ENCODE results near the gene PMPCA.

PMPCA gene

GRCh38 chr9:136454026-136454796 is 43.8 kb downstream of the PMPCA start:
- TF ChIP-seq CTCF (IDR thresholded peaks at IDR 0.05; ENCODE audit: low read depth, low read length) (no peak), EZH2phosphoT487 (IDR thresholded peaks at IDR 0.05; ENCODE audit: low read depth) (no peak)
- Histone ChIP-seq H3K27ac (ENCODE audit: low read length) (no peak overlapping the region), H4K20me1 (ENCODE audit: insufficient read depth, low read length) (no peaks in the 10 kb centered on the region), H3K4me1 (ENCODE audit: low read length) (no peaks in the 10 kb centered on the region), H3K36me3 (replicated peaks; ENCODE audit: low read depth, low read length) (peaks cover 66% of the 10 kb centered on the region), H2AFZ (ENCODE audit: low read depth, low read length) (no peak overlapping the region), H3K4me2 (ENCODE audit: low read length) (no peak overlapping the region), H3K4me3 (ENCODE audit: low read length) (no peak overlapping the region), H3K79me2 (ENCODE audit: low read length) (no peaks in the 10 kb centered on the region), H3K9me3 (ENCODE audit: insufficient read depth, low read length) (no peaks in the 10 kb centered on the region), H3K9ac (ENCODE audit: low read length) (no peak overlapping the region), H3K27me3 (ENCODE audit: low read depth, low read length) (no peaks in the 10 kb centered on the region)

GRCh38 chr9:136455043-136456002 is 44.9 kb downstream of the PMPCA start:
- no peak for TF ChIP-seq EZH2phosphoT487 (IDR thresholded peaks at IDR 0.05; ENCODE audit: low read depth)
- no peak for TF ChIP-seq CTCF (IDR thresholded peaks at IDR 0.05; ENCODE audit: low read depth, low read length)
- Histone ChIP-seq H4K20me1 (ENCODE audit: insufficient read depth, low read length) (no peaks in the 10 kb centered on the region), H3K79me2 (ENCODE audit: low read length) (no peaks in the 10 kb centered on the region), H3K4me3 (ENCODE audit: low read length) (no peak overlapping the region), H3K4me2 (ENCODE audit: low read length) (no peak overlapping the region), H3K27ac (ENCODE audit: low read length) (no peak overlapping the region), H3K9ac (ENCODE audit: low read length) (no peak overlapping the region), H3K9me3 (ENCODE audit: insufficient read depth, low read length) (no peaks in the 10 kb centered on the region), H3K4me1 (ENCODE audit: low read length) (no peaks in the 10 kb centered on the region), H3K36me3 (replicated peaks; ENCODE audit: low read depth, low read length) (peaks cover 68% of the 10 kb centered on the region), H3K27me3 (ENCODE audit: low read depth, low read length) (no peaks in the 10 kb centered on the region), H2AFZ (ENCODE audit: low read depth, low read length) (no peak overlapping the region)

GRCh38 chr9:136456258-136456657 is 45.8 kb downstream of the PMPCA start:
- H4K20me1 ChIP-seq (ENCODE audit: insufficient read depth, low read length) = no peaks in the 10 kb centered on the region

More at GRCh38 chr9:136456258-136456657, 45.8 kb downstream of the PMPCA start:
- H3K9ac ChIP-seq (ENCODE audit: low read length) = no peak overlapping the region
- no peak overlapping the region for H3K4me2 ChIP-seq (ENCODE audit: low read length)
- no peaks in the 10 kb centered on the region for H3K4me1 ChIP-seq (ENCODE audit: low read length)
- no peaks in the 10 kb centered on the region for H3K27me3 ChIP-seq (ENCODE audit: low read depth, low read length)
- no peak for TF ChIP-seq CTCF (IDR thresholded peaks at IDR 0.05; ENCODE audit: low read depth, low read length)
- TF ChIP-seq EZH2phosphoT487 (IDR thresholded peaks at IDR 0.05; ENCODE audit: low read depth) = no peak
- no peak overlapping the region for H3K27ac ChIP-seq (ENCODE audit: low read length)
- no peak overlapping the region for H2AFZ ChIP-seq (ENCODE audit: low read depth, low read length)
- H3K9me3 ChIP-seq (ENCODE audit: insufficient read depth, low read length) = no peaks in the 10 kb centered on the region
- H3K79me2 ChIP-seq (ENCODE audit: low read length) = no peaks in the 10 kb centered on the region
- H3K36me3 ChIP-seq (replicated peaks; ENCODE audit: low read depth, low read length) = peaks cover 65% of the 10 kb centered on the region
- no peak overlapping the region for H3K4me3 ChIP-seq (ENCODE audit: low read length)

Data from OCI-LY3 (cell line).